GM21423 (cell line): ENCODE data around the gene PC.

Experiments used
- ATAC-seq: cut with Tn5 transposase; IDR thresholded peaks from one replicate; pipeline ENCODE4 v1.9.1; 2021; ENCODE audit warnings: mild to moderate bottlenecking, moderate library complexity; ENCODE audit not compliant: unreplicated experiment

The PC gene

DNA sequence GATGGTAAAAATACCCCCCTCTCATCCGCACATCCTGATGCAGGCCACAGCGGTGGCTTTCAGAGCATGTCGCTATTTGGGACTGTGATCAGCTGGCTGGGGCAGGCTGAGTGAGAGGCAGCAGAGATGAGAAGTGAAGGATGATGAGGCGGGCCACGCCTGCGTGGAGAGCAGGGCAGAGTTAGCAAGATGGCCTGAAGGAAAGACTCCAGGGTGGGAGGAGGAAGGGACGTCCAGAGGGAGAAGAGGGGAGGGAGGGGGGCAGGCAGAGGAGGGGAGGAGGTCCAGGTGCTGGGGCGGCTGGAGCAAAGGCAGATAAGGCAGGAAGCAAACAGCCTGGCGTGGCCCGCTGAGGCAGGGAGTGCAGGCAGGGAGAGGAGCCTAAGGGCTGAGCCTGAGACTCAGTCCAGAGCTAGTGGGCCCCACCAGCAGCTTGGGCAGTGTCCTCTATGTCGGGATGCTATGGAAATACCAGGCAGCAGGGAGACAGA, 72.2 kb downstream of the PC start:
- ATAC-seq: no peak

DNA sequence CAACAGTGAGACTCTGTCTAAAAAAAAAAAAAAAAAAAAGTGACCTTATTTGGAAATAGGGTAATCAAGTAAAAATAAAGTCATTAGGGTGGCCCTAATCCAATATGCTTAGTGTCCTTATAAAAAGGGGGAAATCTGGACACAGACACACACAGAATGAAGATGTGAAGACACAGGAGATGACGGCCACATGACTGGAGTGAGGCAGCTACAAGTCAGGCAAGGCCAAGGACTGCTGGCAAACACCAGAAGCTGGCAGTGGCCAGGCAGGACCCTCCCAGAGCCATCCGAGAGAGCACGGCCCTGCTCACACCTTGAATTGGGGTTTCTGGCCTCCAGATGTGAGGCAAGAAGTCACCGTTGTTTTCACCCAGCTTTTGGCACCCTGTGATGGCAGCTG, 72.7 kb downstream of the PC start:
- ATAC-seq: no peak

DNA sequence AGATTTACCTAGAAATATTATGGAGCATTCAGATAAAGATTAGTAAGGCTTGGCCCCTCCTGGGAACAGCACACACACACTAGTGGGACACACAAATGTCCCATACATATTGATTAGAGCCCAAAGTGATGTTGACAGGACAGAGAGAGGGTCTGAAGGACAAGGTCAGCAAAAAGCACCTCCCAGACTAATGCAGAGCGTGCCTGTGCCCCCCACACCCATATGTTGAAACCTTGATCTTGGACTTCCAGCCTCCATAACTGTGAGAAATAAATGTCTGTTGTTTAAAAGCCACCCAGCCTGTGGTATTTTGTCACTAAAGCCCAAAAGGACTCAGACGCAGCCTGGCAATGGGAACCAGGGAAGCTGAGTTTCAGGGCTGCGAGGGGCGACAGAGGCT, 73.7 kb downstream of the PC start:
- ATAC-seq: no peak

DNA sequence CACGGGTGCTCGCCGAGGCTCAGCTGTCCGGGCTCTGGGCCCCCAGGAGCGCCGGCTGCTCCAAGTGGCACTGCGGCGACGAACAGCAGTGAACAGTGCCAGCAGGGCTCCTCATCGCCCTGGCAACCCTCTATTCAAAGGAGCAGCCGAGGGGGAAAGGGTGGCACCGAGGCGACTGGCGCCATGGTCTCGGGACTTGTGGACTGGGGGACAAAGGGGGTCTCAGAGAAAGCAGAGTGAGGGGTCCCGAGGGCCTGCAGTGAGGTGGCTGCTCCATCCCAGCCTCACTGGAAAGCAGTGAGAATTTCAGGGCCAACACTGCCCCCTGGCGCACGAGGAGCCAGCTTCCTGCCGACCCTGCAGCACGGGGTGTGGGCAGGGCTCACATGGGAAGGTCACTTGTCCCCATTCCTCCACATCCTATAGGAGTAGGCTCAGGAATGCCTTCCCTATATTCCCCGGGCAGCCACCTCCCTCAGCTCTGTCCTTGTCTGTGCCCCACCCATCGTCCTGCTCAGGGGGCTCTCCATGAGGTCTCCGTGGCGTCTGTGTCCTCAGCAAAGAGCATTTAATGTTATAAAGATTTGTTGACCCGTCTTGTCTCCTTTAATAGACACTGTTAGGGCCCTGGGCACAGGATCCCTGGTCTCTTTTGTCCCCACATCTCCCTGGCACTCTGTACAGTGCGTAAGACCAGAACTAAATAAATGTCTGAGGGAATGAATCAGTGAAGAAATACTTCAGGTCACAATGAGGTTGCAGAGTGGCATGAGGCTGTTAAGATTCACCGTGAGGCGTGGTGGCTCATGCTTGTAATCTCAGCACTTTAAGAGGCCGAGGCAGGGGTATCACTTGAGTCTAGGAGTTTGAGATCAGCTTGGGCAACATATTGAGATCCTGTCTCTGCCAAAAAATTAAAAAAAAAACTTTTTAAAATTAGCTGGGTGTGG, 74.9 kb downstream of the PC start:
- no peak for ATAC-seq

DNA sequence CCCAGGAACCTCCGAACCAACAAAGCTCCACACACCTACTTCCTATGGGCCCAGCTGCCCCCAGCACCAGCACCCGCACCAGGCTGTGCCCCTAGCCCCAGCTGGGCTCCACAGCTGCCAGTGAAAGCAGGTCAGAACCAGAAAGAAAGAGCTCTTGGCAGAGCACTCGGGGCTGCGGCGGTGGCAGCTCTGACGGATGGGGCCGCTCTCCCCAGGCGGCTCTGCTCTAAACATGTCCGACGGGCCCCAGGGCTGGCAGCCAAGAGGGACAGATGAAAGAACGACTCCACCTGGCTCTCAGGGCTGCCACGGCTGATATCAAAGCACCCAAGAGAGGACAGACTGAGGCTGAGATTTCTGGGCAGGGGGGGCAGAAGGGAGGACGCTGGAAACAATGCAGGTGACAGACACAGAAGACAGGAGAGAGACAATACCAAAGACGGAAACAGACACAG, 75.6 kb downstream of the PC start:
- no peak for ATAC-seq

DNA sequence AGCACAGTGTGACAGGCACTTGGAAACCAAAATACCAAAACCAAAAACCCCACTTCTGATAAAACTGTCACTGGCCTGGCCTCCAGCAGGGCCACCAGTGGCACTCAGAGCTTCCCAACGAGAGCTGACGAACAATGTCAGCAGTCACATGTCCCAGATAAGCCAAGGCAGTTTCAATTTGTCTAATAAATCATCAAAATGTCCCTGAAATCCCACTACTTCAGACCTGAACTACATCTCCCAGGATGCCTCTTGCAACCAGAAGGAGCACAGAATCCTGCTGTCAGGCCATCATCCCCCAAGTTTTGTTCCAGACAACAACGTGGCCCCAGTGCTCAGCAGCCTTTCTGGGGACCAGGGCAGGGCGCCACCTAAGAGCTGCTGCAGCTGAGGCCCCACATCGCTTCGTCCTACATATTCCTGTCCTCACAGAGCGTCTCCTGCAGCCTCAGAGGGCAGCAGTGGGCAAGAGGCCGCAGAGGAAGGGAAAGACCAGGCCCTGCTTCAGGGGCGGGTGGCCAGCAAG, 76.2 kb downstream of the PC start:
- ATAC-seq: no peak

DNA sequence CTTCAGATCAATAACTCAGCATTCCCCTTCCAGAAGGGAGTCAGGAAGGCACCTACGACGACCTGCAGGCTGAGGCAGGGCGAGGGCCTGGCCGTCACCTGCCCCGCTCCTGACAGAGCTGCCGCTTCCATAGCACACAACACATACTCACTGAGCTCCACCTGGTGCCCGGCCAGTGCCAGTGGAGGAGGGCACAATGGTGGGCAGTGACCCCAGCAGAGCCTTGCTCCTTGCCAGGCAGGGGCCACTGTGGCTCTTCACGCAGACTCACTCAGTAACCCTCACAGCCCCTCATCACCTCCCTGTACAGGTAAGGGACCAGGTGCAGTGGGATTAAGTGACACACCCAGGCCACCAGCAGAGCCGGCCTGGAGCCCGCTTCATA, 76.7 kb downstream of the PC start:
- no peak for ATAC-seq

DNA sequence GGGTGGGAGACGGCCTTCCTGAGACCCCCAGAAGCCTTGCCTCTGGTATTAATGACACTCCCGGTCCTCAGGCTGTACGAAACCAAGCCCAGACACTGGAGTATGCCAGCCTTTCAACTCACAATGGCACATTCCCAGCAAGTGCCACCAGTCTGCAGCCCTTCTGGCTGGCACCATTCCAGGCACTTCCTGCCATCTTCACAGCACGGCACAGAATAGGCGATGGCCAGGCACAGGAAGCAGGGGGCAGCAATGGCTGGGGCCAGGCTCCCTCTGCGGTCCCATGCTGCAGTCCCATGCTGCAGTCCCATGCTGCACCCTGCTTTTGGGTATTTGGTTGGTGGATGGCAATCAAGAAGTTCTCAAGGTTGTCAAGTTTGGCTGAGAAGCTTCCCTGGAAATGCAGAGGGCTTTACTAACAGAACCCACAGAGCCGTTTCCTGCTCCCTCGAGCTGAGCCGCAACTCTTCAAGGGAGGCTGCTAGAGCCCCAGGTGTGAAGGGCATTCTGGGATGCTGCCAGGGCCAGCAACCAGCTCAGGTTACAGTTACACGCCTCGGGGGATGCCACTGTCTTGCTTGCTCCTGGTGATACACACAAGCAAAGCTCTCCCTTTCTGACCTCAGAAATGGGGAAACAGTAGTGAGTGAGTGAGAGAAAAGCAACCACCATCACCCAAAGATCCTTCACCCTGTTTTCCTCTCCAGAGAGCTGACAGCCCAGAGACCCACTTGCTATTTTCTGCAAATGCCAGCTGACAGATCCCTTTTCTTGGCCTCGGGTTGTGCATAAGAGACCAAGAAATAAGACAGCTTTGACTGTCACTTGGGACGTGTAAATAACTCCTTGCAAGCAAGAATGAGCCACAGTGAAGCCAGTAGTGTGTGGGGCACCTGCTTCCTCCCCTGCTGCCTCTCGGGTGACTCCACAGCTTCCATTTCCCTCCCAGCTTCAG, 77.4 kb downstream of the PC start:
- no peak for ATAC-seq

DNA sequence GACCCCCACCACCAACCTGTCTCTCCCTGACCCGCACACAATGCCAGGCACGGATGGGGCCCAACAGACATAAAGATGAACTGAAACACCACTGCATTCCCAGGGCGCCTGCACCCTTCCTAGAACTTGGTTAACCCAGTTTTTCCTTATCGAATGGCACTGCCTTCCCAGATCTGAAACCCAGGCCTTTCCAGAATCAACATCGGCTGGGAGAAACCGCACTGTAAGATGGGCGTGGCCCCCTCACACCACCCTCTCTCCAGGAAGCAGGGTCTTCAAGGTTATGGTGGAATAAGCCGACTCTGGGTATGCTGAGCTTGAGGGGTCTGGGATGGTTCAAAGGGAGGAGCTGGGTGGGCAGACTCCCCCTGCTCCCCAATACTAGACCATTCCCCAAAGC, 78.2 kb downstream of the PC start:
- no peak for ATAC-seq

DNA sequence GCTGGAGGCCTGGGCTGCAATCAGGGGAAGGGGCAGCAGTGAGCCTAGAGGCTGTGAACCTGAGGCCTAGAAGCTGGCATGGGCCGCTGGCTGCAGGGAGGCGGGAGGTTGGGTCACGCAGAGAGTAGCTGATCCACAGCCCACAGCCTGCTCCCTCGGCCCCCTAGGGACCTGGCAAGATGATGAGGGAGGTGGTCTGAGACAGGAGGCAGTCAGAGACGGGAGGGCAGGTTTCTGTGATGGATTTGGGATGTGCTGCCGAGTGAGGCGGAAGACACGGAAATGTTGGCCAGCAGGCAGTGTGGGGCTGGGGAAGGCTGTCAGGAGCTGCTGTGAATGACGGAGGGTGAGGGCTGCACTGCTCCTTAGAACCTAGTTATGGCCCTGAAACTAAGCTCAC, 78.6 kb downstream of the PC start:
- no peak for ATAC-seq

DNA sequence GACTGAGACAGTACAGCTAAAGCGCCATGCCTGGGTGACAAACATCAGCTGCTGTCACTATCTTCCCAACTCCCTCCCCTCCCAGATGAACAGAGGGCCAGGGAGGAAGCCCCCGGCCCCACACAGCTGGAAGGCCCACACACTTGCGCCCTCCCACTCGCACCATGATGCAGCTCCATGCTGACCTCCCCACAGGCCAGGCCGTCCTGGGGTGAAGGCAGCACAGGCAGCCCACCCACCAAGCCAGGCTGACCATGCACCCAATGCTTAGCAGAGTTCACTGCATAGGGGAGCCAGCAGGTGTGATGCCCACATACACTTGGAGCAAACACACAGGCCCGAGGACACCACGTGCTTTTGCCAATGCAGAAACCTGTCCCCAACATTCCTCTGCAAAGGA, 79.2 kb downstream of the PC start:
- ATAC-seq: no peak

DNA sequence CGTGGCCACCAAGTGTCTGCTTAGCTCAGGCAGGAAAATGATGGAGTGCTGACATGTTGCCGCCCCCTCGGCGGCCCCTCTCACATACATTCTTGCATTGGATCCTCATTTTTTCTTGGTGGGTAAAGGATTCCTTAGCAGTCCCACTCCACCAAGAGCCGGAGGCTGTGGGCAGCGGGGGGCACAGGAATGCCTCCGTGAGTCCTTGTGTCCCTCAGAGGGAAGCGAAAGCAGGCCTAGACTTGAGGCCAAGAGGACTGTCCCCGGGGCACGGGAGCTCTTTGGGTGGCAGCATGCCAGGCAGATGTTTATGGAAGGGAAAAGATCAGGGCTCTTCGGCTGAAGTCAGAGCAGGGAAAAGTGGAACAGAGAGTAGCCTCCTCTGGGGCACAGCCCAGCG, 79.7 kb downstream of the PC start:
- no peak for ATAC-seq

DNA sequence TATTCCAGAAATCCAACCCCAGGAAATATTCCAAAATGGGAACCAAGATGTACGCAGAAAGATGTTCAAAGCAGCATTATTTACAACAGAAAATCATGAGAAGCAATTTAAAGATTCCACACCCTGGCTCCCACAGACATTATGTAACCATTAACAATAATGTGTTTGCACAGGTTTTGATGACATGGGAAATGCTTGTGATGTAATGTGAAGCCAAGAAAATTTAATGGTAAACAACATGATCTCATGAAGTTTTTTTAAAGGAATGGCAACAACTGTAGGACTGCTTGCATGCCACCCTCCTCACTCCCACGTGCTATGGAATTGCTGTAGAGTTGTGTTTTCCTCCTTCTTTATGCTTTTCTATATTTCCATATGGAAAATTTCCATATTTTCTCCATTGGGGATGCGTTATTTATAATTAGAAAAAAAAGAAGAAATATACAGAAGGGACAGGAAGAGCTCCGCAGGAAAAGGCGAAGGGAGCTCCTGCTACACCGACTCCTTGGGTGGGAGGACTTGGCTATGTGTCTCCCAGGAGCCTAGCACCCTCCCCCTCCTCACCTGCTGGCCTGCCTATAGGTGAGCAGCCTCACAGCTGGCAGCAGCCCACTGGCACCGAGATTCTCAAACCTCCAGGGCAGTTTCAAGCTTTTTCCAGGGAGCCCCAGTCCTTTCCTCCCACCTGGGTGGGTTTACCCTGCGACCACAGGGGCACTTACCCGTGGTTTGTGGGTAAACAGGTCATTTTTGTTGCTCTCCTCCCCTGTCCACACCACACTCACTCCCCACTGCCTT, 80.4 kb downstream of the PC start:
- no peak for ATAC-seq

DNA sequence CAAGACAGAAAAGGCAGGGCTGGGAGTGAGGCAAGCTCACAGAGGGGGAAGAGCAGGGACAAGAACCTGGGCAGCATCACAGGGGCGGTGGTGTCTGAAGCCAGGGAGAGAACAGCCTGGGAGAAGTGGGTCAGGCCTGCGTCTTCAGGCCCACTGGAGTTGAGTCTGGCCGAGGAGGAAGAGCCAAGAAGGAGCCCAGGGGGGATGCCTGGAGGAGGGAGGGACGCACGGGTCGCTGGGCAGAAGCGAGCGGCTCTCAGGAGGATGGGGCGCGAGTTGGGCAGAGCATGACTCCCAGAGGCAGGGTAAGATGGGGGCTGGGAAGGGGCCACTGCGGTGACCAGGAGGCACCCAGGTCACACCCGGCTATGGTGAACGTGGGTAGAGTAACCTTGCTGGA, 82.8 kb downstream of the PC start:
- ATAC-seq: no peak

DNA sequence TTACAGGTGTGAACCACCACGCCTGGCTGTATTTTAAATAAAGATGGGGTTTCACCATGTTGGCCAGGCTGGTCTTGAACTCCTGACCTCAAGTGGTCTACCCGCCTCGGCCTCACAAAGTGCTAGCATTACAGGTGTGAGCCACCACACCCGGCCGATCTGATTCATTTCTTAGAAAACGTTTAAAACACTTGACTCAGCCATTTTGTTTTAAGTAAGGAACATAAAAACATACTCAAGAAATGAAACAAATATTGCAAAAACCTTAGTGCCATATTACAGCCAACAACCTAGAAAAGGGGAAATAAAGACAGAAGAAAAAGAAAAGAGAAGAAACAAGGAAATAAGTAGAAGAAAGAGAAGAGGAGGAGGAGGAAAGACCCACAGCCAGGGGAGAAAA, 84.0 kb downstream of the PC start:
- no peak for ATAC-seq

DNA sequence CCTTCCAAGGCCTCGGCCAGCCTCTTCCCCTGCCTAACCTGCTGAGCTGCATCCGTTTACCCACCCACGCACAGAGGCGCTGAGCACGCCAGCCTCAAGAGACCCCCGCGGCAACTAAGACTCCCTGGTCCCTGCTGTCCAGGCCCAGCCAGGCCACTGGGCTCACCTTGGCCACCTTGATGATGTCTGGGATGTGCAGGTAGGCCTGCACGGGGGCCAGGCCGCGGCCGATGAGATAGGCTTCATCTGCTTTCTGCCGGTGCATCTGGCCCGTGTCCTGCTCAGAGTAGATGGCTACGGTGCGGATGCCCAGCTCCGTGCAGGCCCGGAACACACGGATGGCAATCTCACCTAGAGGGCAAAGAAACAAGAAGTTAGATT, 86.7 kb downstream of the PC start:
- no peak for ATAC-seq

DNA sequence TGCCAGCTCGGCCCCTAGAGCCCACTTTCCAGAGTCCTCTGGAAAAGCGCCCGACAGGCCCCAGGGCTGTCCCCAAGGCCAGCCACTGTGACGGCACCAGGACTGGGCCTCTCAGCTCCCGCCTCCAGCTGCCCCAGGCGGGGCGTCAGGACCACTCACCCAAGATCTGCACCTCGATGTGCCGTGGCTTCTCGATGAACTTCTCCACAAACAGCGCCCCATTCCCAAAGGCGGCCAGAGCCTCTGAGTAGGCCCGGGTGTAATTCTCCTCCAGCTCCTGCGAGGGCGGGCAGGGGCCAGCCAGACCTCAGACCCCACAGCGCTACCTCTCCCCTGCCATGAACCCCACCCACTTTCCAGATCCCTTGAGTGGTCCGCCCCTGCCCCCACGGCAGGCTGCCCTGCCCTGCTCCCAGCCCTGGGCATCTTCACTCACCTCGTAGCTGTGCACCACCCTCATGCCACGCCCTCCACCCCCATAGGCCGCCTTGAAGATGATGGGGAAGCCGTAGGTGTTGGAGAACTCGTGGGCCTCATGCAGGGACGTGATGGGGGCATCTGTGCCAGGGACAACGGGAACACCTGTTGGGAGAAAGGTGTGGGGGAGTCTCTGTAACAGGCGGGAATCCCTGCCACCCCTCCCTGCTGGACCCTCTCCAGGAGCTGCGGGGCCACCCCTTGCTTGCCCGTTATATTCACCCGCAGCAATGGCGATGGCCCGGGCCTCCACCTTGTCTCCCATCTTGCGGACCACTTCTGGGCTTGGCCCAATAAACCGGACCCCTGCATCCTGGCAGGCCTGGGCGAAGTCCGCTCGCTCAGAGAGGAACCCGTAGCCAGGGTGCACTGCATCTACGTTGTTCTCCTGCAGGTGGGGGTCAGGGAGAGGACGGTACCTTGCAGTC, 87.3 kb downstream of the PC start:
- ATAC-seq: no peak

DNA sequence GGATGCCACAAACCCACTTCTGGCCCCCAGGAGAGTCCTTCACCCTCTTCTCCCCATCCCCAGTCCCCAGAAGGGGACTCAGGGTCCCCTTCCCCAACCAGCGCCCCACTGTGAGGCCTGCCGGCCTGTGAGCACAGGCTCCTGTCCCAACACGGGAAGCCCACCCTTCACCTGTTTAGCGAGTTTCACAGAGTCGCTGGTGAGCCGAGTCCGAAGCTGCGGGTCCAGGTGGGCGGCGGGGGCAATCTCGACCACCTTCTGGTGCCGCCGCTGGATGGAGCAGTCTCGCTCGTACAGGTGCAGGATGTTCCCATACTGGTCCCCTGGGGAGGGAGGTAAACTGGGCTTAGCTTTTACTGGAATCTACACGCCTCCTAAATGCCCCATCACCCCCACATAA, 88.1 kb downstream of the PC start:
- no peak for ATAC-seq

DNA sequence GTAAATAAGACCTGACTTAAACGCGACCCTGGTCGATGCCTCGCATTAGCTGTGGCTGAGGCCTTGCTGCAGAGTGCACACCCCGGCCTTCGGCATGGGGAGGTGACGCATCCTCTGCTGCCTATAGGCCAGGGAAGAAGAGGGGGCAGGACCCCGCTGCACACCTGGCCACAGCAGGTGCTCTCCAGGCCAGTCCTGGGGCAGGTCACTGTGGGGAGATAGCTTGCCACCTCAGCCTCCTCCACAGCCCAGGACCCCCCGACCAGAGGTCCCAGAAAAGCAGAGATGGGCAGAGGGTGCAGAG, 88.7 kb downstream of the PC start:
- ATAC-seq: no peak
